SK-N-MC (cell line): ENCODE results near the gene CSAG1.
"Not testable (repeated sequence)": the region's sequence is repeated elsewhere in the genome, so short reads cannot be mapped to it uniquely, and the experiment has no call there.

ENCODE experiments used
- DNase-seq: peaks from one replicate; pipeline ENCODE4 v3.0.0-alpha.2; 2011; ENCODE audit warnings: low read depth, low spot score
- H3K27ac ChIP-seq: fragments of 200-600 bp; sonication (generic); 2 replicates; pipeline ENCODE4 v1.5.1; 2016; ENCODE audit warnings: mixed run types
- H3K36me3 ChIP-seq: fragments of 200-600 bp; sonication (generic); 2 replicates; pipeline ENCODE4 v1.6.1; 2017; ENCODE audit warnings: antibody characterized with exemption, low read length, mixed read lengths; ENCODE audit not compliant: insufficient read depth
- H3K4me3 ChIP-seq: fragments of 200-600 bp; sonication (generic); 2 replicates; pipeline ENCODE4 v1.5.1; 2016
- H3K9ac ChIP-seq: fragments of 200-600 bp; sonication (generic); 2 replicates; pipeline ENCODE4 v1.8.0; 2017; ENCODE audit warnings: mixed run types, mixed read lengths; ENCODE audit not compliant: insufficient read length
- H3K9me3 ChIP-seq: fragments of 200-600 bp; sonication (generic); 2 replicates; pipeline ENCODE4 v1.6.1; 2017; ENCODE audit warnings: low read depth, mild to moderate bottlenecking, antibody characterized with exemption, low read length, moderate library complexity, mixed read lengths
- EZH2 ChIP-seq: fragments of 200-600 bp; sonication (generic); IDR thresholded peaks from one replicate; pipeline ENCODE4 v1.6.1; 2017; ENCODE audit warnings: antibody characterized with exemption
- FOXP2 ChIP-seq: optimal IDR thresholded peaks from 2 replicates; pipeline ENCODE3; 2011; ENCODE audit warnings: mild to moderate bottlenecking, moderate library complexity; ENCODE audit not compliant: insufficient read depth; ENCODE audit errors: extremely low read length, control extremely low read depth
- POLR2AphosphoS5 ChIP-seq: IDR thresholded peaks from 2 replicates; pipeline ENCODE4 v1.6.1; 2012; ENCODE audit warnings: mild to moderate bottlenecking, low read depth, low read length, borderline replicate concordance

The CSAG1 gene, protein sequence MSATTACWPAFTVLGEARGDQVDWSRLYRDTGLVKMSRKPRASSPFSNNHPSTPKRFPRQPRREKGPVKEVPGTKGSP

DNA sequence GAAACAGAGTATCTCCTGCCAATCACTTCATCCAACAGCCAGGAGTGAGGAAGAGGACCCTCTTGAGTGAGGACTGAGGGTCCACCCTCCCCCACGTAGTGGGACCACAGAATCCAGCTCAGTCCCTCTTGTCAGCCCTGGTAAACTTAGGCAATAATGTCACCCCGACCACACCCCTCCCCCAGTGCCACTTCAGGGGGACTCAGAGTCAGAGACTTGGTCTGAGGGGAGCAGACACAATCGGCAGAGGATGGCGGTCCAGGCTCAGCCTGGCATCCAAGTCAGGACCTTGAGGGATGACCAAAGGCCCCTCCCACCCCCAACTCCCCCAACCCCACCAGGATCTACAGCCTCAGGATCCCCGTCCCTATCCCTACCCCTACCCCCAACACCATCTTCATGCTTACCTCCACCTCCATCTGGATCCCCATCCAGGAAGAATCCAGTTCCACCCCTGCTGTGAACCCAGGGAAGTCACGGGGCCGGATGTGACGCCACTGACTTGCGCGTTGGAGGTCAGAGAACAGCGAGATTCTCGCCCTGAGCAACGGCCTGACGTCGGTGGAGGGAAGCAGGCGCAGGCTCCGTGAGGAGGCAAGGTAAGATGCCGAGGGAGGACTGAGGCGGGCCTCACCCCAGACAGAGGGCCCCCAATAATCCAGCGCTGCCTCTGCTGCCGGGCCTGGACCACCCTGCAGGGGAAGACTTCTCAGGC is at the start of gene CSAG1, which contains the start of gene MAGEA12:
Gene CSAG1, minus strand, starts transcription at position 461 of the 715 bp plus-strand sequence. CDS start 1,261 bp downstream, outside the sequence.
Gene MAGEA12, plus strand, starts transcription at position 497 of the 715 bp plus-strand sequence. CDS start 2,405 bp downstream, outside the sequence.
- TF ChIP-seq POLR2AphosphoS5, result no peak
- no peak for TF ChIP-seq FOXP2
- no peak for TF ChIP-seq EZH2
- Histone ChIP-seq H3K27ac (no peak within 1 kb of the TSS), H3K4me3 (no peak within 1 kb of the TSS), H3K9me3 (no peaks in the 10 kb centered on the region), H3K9ac (no peak within 1 kb of the TSS), H3K36me3 (no peaks in the 10 kb centered on the region)
- no peak for DNase-seq

DNA sequence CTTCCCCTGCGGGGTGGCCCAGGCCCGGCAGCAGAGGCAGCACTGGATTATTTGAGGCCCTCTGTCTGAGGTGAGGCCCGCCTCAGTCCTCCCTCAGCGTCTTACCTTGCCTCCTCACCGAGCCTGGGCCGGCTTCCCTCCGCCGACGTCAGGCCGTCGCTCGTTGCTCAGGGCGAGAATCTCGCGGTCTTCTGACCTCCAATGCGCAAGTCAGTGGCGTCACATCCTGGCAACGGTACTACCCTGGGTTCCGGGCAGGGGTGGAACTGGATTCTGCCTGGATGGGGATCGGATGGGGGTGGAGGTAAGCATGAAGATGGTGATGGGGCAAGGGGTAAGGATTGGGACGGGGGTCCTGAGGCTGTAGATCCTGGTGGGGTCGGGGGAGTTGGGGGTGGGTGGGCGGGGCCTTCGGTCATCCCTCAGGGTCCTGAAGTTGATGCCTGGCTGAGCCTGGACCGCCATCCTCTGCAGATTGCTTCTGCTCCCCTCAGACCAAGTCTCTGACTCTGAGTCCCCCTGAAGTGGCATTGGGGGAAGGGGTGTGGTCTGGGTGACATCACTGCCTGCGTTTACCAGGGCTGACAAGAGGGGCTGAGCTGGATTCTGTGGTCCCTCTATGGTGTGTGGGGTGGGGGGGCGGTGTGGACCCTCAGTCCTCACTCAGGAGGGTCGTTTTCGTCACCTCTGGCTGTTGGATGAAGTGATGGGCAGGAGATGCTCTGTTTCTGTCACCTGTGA is 36.2 kb upstream of the CSAG1 start, which contains the start of gene MAGEA6:
Gene MAGEA6, minus strand, starts transcription at position 141 of the 741 bp plus-strand sequence. CDS start 2,039 bp downstream, outside the sequence.
- DNase-seq, H3K9me3 ChIP-seq, H3K27ac ChIP-seq, H3K4me3 ChIP-seq, H3K9ac ChIP-seq, H3K36me3 ChIP-seq: not testable (repeated sequence)

DNA sequence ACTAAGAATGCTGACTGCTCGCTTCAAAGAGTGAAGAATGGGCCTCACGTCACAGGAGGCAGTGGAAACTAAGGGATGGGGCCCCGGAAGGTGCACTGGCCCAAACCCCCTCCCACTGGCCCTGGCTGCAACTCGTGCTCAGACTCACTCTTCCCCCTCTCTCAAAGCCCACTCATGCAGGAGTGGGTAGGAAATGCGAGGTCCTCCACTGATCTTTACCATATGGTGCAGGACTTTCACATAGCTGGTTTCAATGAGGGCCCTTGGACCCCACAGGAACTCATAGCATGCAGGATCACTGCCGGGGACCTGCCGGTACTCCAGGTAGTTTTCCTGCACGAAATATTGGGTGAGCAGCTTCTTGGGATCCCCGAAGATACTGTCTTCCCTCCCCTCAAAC is 33.0 kb upstream of the CSAG1 start:
- not testable (repeated sequence) for DNase-seq, H3K36me3 ChIP-seq, H3K9me3 ChIP-seq, H3K27ac ChIP-seq, H3K9ac ChIP-seq, H3K4me3 ChIP-seq

DNA sequence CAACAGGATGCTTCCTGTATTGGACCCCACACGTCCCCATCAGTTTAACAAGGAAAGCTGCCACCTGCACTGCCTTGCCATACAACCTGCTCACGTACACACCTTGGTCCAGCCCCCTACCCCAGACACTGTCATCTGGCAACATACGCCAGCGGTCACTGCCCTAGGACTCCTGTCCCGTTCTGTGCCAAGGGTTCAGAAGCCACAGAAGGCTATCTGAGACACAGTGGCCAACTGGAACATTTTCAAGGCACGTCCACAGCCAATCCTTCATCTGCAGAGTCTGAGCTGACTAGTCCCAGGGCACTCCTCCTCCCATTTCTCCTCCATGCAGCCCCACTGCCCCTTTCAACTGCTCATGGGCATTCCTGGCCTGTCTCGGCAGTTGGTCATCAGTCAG is 28.1 kb upstream of the CSAG1 start:
- not testable (repeated sequence) for H3K27ac ChIP-seq, H3K9me3 ChIP-seq, H3K4me3 ChIP-seq, H3K9ac ChIP-seq, DNase-seq, H3K36me3 ChIP-seq

DNA sequence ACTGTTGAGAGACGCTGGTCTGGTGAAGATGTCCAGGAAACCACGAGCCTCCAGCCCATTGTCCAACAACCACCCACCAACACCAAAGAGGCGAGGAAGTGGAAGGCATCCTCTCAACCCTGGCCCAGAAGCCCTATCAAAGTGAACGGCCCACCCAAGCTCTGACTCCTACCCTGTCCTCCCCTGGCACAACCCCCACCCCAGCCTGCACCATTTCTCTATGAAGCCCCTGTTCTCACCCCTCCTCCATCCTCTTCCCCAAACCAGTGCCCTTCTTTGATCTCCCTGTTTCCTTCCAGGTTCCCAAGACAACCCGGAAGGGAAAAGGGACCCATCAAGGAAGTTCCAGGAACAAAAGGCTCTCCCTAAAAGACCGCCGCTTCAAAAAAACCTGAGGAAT is 26.0 kb upstream of the CSAG1 start:
- DNase-seq, H3K36me3 ChIP-seq, H3K4me3 ChIP-seq, H3K9ac ChIP-seq, H3K9me3 ChIP-seq, H3K27ac ChIP-seq: not testable (repeated sequence)

DNA sequence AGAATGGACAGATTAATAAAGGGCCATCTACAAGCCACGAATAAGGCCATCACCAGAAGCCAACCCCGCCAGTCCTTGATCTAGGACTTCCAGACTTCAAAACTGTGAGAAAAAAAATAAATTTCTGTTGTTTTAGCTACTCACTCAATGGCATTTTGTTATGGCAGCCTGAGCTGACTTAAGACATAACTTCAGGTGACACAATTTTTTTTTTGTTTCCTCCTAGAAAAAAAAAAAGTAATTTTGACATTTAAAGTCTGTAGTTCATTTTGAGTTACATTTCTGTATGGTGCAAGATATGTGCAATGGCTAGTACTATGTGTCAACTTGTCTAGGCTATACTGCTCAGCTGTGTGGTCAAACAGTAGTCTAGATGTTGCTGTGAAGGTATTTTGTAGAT is 25.4 kb upstream of the CSAG1 start, which contains the start of gene CSAG3:
Gene CSAG3, plus strand, starts transcription at position 301 of the 400 bp plus-strand sequence.
- H3K27ac ChIP-seq, DNase-seq: not testable (repeated sequence)

DNA sequence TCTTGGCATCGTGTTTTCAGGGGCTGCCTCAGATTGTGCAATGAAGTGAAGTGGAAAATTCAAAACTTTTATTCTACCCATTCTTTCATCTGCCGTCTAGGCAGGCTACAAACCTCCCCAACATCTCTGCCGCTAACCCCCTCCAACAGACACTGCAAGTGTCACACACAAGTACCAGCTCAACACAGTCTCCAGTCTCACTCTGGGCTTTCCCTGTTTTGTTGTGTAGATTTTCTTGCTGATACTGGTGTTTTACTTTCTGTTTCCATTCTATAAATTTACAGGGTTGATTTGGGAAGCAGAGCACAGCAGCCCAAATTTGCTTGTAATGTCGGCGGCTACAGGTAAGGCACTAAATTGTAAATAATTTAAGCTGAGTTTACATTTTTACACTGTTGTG is 21.4 kb upstream of the CSAG1 start:
- H3K27ac ChIP-seq, H3K9ac ChIP-seq, H3K9me3 ChIP-seq, H3K4me3 ChIP-seq, H3K36me3 ChIP-seq, DNase-seq: not testable (repeated sequence)

More for the DNA sequence above, 25.4 kb upstream of the CSAG1 start, which contains the start of gene CSAG3:
- not testable (repeated sequence) for H3K4me3 ChIP-seq, H3K36me3 ChIP-seq, H3K9me3 ChIP-seq, H3K9ac ChIP-seq

DNA sequence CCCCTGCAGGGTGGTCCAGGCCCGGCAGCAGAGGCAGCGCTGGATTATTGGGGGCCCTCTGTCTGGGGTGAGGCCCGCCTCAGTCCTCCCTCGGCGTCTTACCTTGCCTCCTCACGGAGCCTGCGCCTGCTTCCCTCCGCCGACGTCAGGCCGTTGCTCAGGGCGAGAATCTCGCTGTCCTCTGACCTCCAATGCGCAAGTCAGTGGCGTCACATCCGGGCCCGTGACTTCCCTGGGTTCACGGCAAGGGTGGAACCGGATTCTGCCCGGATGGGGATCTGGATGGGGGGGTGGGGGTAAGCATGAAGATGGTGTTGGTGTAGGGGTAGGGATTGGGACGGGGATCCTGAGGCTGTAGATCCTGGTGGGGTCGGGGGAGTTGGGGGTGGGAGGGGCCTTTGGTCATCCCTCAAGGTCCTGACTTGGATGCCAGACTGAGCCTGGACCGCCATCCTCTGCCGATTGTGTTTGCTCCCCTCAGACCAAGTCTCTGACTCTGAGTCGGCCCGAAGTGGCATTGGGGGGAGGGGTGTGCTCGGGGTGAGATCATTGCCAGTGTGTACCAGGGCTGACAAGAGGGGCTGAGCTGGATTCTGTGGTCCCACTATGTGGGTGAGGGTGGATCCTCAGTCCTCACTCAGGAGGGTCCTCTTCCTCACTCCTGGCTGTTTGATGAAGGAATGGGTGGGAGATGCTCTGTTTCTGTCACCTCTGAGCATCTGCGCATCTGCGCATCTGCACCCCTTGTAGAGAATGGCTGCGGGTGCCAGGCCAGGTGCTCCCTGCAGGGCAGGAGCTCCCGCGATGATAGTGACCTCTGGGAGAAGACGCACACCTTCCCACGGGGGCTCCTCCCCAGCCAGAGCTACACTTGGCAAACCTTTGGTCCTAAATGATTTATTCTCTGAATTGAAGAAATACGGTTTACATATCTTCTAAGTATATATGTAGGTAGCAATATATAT is 20.4 kb upstream of the CSAG1 start, which contains the start of gene MAGEA2:
Gene MAGEA2, minus strand, starts transcription at position 157 of the 965 bp plus-strand sequence. CDS start 2,479 bp downstream, outside the sequence.
- not testable (repeated sequence) for H3K9me3 ChIP-seq, H3K9ac ChIP-seq, DNase-seq, H3K36me3 ChIP-seq, H3K4me3 ChIP-seq, H3K27ac ChIP-seq

DNA sequence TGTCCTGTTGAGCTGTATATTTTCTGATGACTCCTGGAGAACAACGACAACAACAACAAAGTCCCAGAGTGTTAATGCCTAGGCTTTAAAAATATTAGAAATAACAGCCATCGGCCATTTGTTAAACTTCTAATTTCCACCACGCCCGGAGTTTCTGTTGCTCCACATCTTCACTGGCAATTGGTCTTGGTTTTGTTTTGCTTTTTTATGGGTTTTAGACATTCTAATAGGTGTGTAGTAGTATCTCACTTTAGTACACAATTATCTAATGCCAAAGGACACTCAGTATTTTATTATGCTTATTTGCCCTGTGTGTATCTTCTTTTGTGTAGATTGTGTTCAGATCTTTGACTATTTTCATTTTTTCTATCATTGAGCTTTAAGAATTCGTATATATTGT is 5.0 kb upstream of the CSAG1 start:
- no peak for DNase-seq
- Histone ChIP-seq H3K36me3 (no peaks in the 10 kb centered on the region), H3K27ac (no peak overlapping the region), H3K4me3 (no peak overlapping the region), H3K9ac (no peak overlapping the region), H3K9me3 (no peaks in the 10 kb centered on the region)
- no peak for TF ChIP-seq EZH2
- TF ChIP-seq FOXP2, result no peak
- TF ChIP-seq POLR2AphosphoS5, result no peak

DNA sequence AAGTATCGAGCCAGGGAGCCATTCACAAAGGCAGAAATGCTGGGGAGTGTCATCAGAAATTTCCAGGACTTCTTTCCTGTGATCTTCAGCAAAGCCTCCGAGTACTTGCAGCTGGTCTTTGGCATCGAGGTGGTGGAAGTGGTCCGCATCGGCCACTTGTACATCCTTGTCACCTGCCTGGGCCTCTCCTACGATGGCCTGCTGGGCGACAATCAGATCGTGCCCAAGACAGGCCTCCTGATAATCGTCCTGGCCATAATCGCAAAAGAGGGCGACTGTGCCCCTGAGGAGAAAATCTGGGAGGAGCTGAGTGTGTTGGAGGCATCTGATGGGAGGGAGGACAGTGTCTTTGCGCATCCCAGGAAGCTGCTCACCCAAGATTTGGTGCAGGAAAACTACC is 3.0 kb upstream of the CSAG1 start:
- not testable (repeated sequence) for H3K9ac ChIP-seq, H3K27ac ChIP-seq, H3K36me3 ChIP-seq, H3K9me3 ChIP-seq, H3K4me3 ChIP-seq, DNase-seq
